Left ventricle myocardium inferior (tissue), 1 donor: ENCODE results near the gene ZSCAN2. TPM values are rescaled to one million over a fixed set of nuclear protein-coding genes. Genes with fewer than 3 reads are reported as not detected.

ENCODE experiments used
- DNase-seq: peaks from one replicate; pipeline ENCODE4 v3.0.0-alpha.2; 2020
- H3K27ac ChIP-seq: fragments of 200-600 bp; replicated peaks from 2 replicates; pipeline ENCODE4 v1.8.0; 2021
- H3K27me3 ChIP-seq: fragments of 200-600 bp; 2 replicates; pipeline ENCODE4 v1.8.0; 2021; ENCODE audit warnings: low read depth
- H3K36me3 ChIP-seq: fragments of 200-600 bp; 2 replicates; pipeline ENCODE4 v1.8.0; 2021
- H3K4me1 ChIP-seq: fragments of 200-600 bp; 2 replicates; pipeline ENCODE4 v1.8.0; 2021
- H3K4me3 ChIP-seq: fragments of 200-600 bp; 2 replicates; pipeline ENCODE4 v1.8.0; 2021; ENCODE audit warnings: mild to moderate bottlenecking, moderate library complexity
- H3K9me3 ChIP-seq: fragments of 200-600 bp; replicated peaks from 2 replicates; pipeline ENCODE4 v1.8.0; 2021
- CTCF ChIP-seq: fragments of 200-600 bp; IDR thresholded peaks from 2 replicates; pipeline ENCODE4 v1.8.0; 2021; ENCODE audit warnings: antibody characterized with exemption, mild to moderate bottlenecking, borderline replicate concordance
- intact Hi-C: fragments of 100-400 bp; cut with micrococcal nuclease; formaldehyde crosslinking; loops from one replicate; pipeline ENCODE4 v1.11.0; 2022
- total RNA-seq: library from RNA; stranded (reverse); fragmentation: NEBNext Ultra II Directional; extraction: Animal tissue kit (Norgen Biotek cat#: 25700); gene quantifications from one replicate; pipeline ENCODE4 v1.2.1, GENCODE V29; 2021
- donor health status: DM: no; HTN: yes; CAD: no; lungs with severe emphysema.

ZSCAN2 gene
- total RNA-seq, 1 donor from 2014 or later: 7.4 TPM

GRCh38 chr15:84603630-84604379 lies 3.0 kb downstream of the ZSCAN2 start:
- Histone ChIP-seq H3K4me3 (no peak overlapping the region), H3K27ac (no peak overlapping the region), H3K4me1 (peaks cover 22% of the 10 kb centered on the region), H3K27me3 (no peaks in the 10 kb centered on the region), H3K36me3 (peaks cover 28% of the 10 kb centered on the region), H3K9me3 (no peaks in the 10 kb centered on the region)
- no peak for DNase-seq
- intact Hi-C loops: no loop called here
- TF ChIP-seq CTCF: no peak

- H3K9me3 ChIP-seq: no peaks in the 10 kb centered on the region
- H3K4me1 ChIP-seq: peaks cover 22% of the 10 kb centered on the region
- no peak overlapping the region for H3K4me3 ChIP-seq
- H3K27me3 ChIP-seq: no peaks in the 10 kb centered on the region
- no peak for TF ChIP-seq CTCF
- intact Hi-C loops: no loop called here
- no peak for DNase-seq
- H3K27ac ChIP-seq: no peak overlapping the region
- peaks cover 28% of the 10 kb centered on the region for H3K36me3 ChIP-seq
These were observed 4.2 kb downstream of the ZSCAN2 start for GRCh38 chr15:84604826-84605553.

GRCh38 chr15:84605554-84605882 lies 4.7 kb downstream of the ZSCAN2 start:
- no peak overlapping the region for H3K27ac ChIP-seq
- no peak for TF ChIP-seq CTCF
- peaks cover 24% of the 10 kb centered on the region for H3K4me1 ChIP-seq
- no peaks in the 10 kb centered on the region for H3K27me3 ChIP-seq
- no peak for DNase-seq
- intact Hi-C loops: no loop called here
- no peak overlapping the region for H3K4me3 ChIP-seq
- peaks cover 28% of the 10 kb centered on the region for H3K36me3 ChIP-seq
- H3K9me3 ChIP-seq: no peaks in the 10 kb centered on the region

- intact Hi-C loops: no loop called here
- H3K4me3 ChIP-seq: no peak overlapping the region
- H3K36me3 ChIP-seq: peaks cover 28% of the 10 kb centered on the region
- DNase-seq: no peak
- H3K4me1 ChIP-seq: peaks cover 15% of the 10 kb centered on the region
- no peak overlapping the region for H3K27ac ChIP-seq
- no peak for TF ChIP-seq CTCF
- no peaks in the 10 kb centered on the region for H3K9me3 ChIP-seq
- no peaks in the 10 kb centered on the region for H3K27me3 ChIP-seq
These were observed 5.9 kb downstream of the ZSCAN2 start for GRCh38 chr15:84606653-84607120.

- Histone ChIP-seq H3K9me3 (no peaks in the 10 kb centered on the region), H3K36me3 (peaks cover 25% of the 10 kb centered on the region), H3K4me3 (no peak overlapping the region), H3K27ac (no peak overlapping the region), H3K27me3 (no peaks in the 10 kb centered on the region), H3K4me1 (peaks cover 11% of the 10 kb centered on the region)
- intact Hi-C loops: no loop called here
- no peak for DNase-seq
- TF ChIP-seq CTCF: no peak
These were observed 8.0 kb downstream of the ZSCAN2 start for GRCh38 chr15:84608707-84609284.
